HEK293 (cell line): ENCODE data around the gene SETD1B.

Experiments
- CTCF ChIA-PET: fragments of 350-600 bp; formaldehyde crosslinking; extraction: SDS; loops from one replicate; lab custom pipeline; 2021; ENCODE audit warnings: antibody characterized with exemption; lab: Yijun Ruan, JAX
- POLR2A ChIA-PET: fragments of 300-600 bp; formaldehyde crosslinking; extraction: SDS; loops from one replicate; lab custom pipeline; 2020; ENCODE audit warnings: antibody characterized with exemption, inconsistent platforms; lab: Yijun Ruan, JAX
- H3K27ac ChIP-seq: fragments of 200-500 bp; sonication (Bioruptor generic); 2 replicates; pipeline ENCODE4 v1.5.1; 2014; ENCODE audit warnings: low read depth, low read length, control low read depth, inconsistent platforms; ENCODE audit errors: extremely low read depth
- H3K36me3 ChIP-seq, 2 experiments: fragments of 200-500 bp in 1 of 2; sonication (Bioruptor generic) in 1 of 2; 1 replicate in 1 of 2; 2 replicates in 1 of 2; pipeline ENCODE4 v1.5.1; 2014 to 2017; ENCODE audit warnings: inconsistent platforms in 2 of 2, low read length in 2 of 2; ENCODE audit not compliant: control insufficient read depth in 2 of 2, insufficient read depth in 1 of 2
- H3K4me1 ChIP-seq: fragments of 200-500 bp; sonication (Bioruptor generic); 2 replicates; pipeline ENCODE4 v1.5.1; 2014; ENCODE audit warnings: mild to moderate bottlenecking, low read length, inconsistent platforms; ENCODE audit not compliant: control insufficient read depth, insufficient read depth
- H3K4me3 ChIP-seq: 2 replicates; pipeline ENCODE4 v1.5.1; 2011; ENCODE audit warnings: low read depth, mild to moderate bottlenecking, control low read depth, low read length, moderate library complexity
- H3K9me3 ChIP-seq: fragments of 200-500 bp; sonication (Bioruptor generic); 2 replicates; pipeline ENCODE4 v1.5.1; 2014; ENCODE audit warnings: low read depth, low read length, inconsistent platforms; ENCODE audit not compliant: control insufficient read depth, insufficient read depth
- OVOL3 ChIP-seq: fragments of 450-650 bp; formaldehyde crosslinking; IDR thresholded peaks from 2 replicates; pipeline ENCODE4 v1.5.1; 2016; ENCODE audit warnings: missing biosample characterization, missing genetic modification characterization
- REST ChIP-seq: fragments of 450-650 bp; formaldehyde crosslinking; IDR thresholded peaks from 2 replicates; pipeline ENCODE4 v1.5.1; 2016; ENCODE audit warnings: missing biosample characterization, missing genetic modification characterization
- TRIM28 ChIP-seq: IDR thresholded peaks from 2 replicates; pipeline ENCODE4 v1.6.1; 2011; ENCODE audit warnings: low read length, control low read depth, borderline replicate concordance
- ZFP41 ChIP-seq: fragments of 450-650 bp; formaldehyde crosslinking; IDR thresholded peaks from 2 replicates; pipeline ENCODE4 v1.5.1; 2016; ENCODE audit warnings: missing biosample characterization, missing genetic modification characterization, borderline replicate concordance
- ZNF223 ChIP-seq: fragments of 450-650 bp; formaldehyde crosslinking; IDR thresholded peaks from 2 replicates; pipeline ENCODE4 v1.5.1; 2016; ENCODE audit warnings: missing biosample characterization, missing genetic modification characterization
- ZNF416 ChIP-seq: fragments of 450-650 bp; formaldehyde crosslinking; IDR thresholded peaks from 2 replicates; pipeline ENCODE4 v1.5.1; 2016; ENCODE audit warnings: missing biosample characterization, missing genetic modification characterization
- ZNF549 ChIP-seq: fragments of 450-650 bp; IDR thresholded peaks from 2 replicates; pipeline ENCODE4 v1.5.1; 2018; ENCODE audit warnings: missing biosample characterization, missing genetic modification characterization, mild to moderate bottlenecking, inconsistent platforms, moderate library complexity
- ZNF558 ChIP-seq: fragments of 450-650 bp; formaldehyde crosslinking; IDR thresholded peaks from 2 replicates; pipeline ENCODE4 v1.5.1; 2016; ENCODE audit warnings: missing biosample characterization, missing genetic modification characterization
- ZNF621 ChIP-seq: fragments of 450-650 bp; formaldehyde crosslinking; IDR thresholded peaks from 2 replicates; pipeline ENCODE4 v1.5.1; 2017; ENCODE audit warnings: missing biosample characterization, missing genetic modification characterization
- ZNF624 ChIP-seq: fragments of 450-650 bp; formaldehyde crosslinking; IDR thresholded peaks from 2 replicates; pipeline ENCODE4 v1.5.1; 2017; ENCODE audit warnings: missing biosample characterization, missing genetic modification characterization
- ZNF629 ChIP-seq: fragments of 450-650 bp; formaldehyde crosslinking; IDR thresholded peaks from 2 replicates; pipeline ENCODE4 v1.5.1; 2017; ENCODE audit warnings: missing biosample characterization, missing genetic modification characterization
- ZNF677 ChIP-seq: fragments of 450-650 bp; IDR thresholded peaks from 2 replicates; pipeline ENCODE4 v1.5.0; 2018; ENCODE audit warnings: missing biosample characterization, mild to moderate bottlenecking, missing genetic modification characterization, moderate library complexity
- ZNF747 ChIP-seq: fragments of 450-650 bp; formaldehyde crosslinking; IDR thresholded peaks from 2 replicates; pipeline ENCODE4 v1.5.1; 2016; ENCODE audit warnings: missing biosample characterization, missing genetic modification characterization
- TF ChIP-seq, protein P1 (sequence below): fragments of 450-650 bp; formaldehyde crosslinking; IDR thresholded peaks from 2 replicates; pipeline ENCODE4 v1.5.1; 2016; ENCODE audit warnings: missing biosample characterization, missing genetic modification characterization
- TF ChIP-seq, protein P2 (sequence below): fragments of 450-650 bp; formaldehyde crosslinking; IDR thresholded peaks from 2 replicates; pipeline ENCODE4 v1.5.1; 2016; ENCODE audit warnings: missing biosample characterization, missing genetic modification characterization

Gene SETD1B

DNA sequence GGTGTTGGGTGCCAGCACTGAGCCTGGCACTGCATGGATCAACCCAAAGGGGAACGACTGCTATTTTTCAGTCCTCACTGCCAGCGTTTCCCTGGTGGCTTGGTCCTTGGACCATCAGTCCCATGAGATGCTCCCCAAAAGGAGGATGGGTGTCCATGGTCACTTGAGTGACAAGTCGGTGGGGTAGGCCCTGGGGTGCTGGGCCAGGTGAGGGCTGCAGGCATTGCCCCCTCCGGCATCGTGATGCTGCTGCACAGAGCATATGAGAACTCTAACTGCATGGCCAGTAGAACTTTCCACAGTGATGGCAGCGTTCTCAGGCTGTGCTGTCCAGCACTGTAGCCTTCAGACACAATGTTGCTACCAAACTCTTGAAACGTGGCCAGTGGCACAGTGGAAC, 16.2 kb downstream of the SETD1B start:
- Histone ChIP-seq H3K4me3 (no peak overlapping the region), H3K27ac (no peak overlapping the region), H3K9me3 (no peaks in the 10 kb centered on the region), H3K4me1 (no peaks in the 10 kb centered on the region), H3K36me3 (peaks cover 27 to 74% of the 10 kb centered on the region in 2 experiments)
- ChIA-PET CTCF (interaction anchor here (1.5 to 2.5 kb wide), 3 partner anchors 7 to 25 kb away, joined by 4 to 14 read pairs (median 7); partner anchors contain the start of gene RHOF), POLR2A (no interaction called here)
- TF ChIP-seq ZNF629 (tag by site-specific recombination) (no peak), REST (tag by site-specific recombination) (peak; percentile 74; the same call in 1 of the 2 replicates)

DNA sequence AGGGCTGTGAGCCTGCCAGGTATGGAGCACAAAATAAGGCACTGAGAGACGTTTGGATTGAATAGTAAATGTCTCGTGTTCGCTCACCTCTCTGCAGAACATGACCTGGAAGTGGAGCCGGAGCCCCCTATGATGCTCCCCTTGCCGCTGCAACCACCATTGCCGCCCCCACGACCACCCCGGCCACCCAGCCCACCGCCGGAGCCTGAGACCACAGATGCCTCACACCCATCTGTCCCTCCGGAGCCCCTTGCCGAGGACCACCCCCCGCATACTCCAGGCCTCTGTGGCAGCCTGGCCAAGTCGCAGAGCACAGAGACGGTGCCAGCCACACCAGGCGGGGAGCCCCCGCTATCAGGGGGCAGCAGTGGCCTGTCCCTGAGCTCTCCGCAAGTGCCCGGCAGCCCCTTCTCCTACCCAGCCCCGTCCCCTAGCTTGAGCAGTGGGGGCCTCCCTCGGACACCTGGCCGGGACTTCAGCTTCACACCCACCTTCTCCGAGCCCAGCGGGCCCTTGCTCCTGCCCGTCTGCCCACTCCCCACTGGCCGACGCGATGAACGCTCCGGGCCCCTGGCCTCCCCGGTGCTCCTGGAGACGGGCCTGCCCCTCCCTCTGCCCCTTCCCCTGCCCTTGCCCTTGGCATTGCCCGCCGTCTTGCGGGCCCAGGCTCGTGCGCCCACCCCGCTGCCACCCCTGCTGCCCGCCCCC, 18.7 kb downstream of the SETD1B start:
- CTCF ChIA-PET = interaction anchor here (1.3 to 3.9 kb wide), 3 partner anchors 16 to 27 kb away, joined by 4 to 16 read pairs (median 14); partner anchors contain the start of gene RHOF
- Histone ChIP-seq H3K27ac (no peak overlapping the region), H3K36me3 (peaks cover 28 to 68% of the 10 kb centered on the region in 2 experiments; a peak in 2 of 3 replicates), H3K4me1 (no peaks in the 10 kb centered on the region), H3K4me3 (no peak overlapping the region), H3K9me3 (no peaks in the 10 kb centered on the region)
- POLR2A ChIA-PET = no interaction called here
- TF ChIP-seq ZNF677 (no peak), ZFP41 (no peak), REST (tag by site-specific recombination) (no peak), ZNF549 (tag by site-specific recombination) (no peak), TRIM28 (no peak)

DNA sequence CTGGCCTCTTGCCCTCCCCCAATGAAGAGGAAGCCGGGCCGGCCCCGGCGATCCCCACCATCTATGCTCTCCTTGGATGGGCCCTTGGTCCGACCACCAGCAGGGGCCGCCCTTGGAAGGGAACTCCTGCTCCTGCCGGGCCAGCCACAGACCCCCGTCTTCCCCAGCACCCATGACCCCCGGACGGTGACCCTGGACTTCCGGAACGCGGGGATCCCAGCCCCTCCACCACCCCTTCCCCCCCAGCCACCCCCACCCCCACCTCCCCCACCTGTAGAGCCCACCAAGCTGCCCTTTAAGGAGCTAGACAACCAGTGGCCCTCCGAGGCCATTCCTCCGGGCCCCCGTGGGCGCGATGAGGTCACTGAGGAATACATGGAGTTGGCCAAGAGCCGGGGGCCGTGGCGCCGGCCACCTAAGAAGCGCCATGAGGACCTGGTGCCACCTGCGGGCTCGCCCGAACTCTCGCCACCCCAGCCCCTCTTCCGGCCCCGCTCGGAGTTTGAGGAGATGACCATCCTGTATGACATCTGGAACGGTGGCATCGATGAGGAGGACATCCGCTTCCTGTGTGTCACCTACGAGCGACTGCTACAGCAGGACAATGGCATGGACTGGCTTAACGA, 19.4 kb downstream of the SETD1B start:
- H3K36me3 ChIP-seq = peaks cover 23 to 68% of the 10 kb centered on the region in 2 experiments; a peak in 2 of 3 replicates
- H3K4me1 ChIP-seq = no peaks in the 10 kb centered on the region
- POLR2A ChIA-PET = interaction anchor here (1.0 kb wide), 1 partner anchor 11 kb away, joined by 3 read pairs; no protein-coding TSS in a partner anchor
- no peaks in the 10 kb centered on the region for H3K9me3 ChIP-seq
- CTCF ChIA-PET = interaction anchor here (3.9 kb wide), 1 partner anchor 28 kb away, joined by 16 read pairs; no protein-coding TSS in a partner anchor
- H3K4me3 ChIP-seq = no peak overlapping the region
- H3K27ac ChIP-seq = no peak overlapping the region
- TF ChIP-seq ZNF621 (tag by site-specific recombination) (no peak), ZNF558 (tag by site-specific recombination) (no peak), ZNF223 (tag by site-specific recombination) (no peak), OVOL3 (tag by site-specific recombination) (no peak), ZNF624 (tag by site-specific recombination) (no peak), ZNF416 (tag by site-specific recombination) (no peak), ZNF747 (tag by site-specific recombination) (no peak)
- TF ChIP-seq, protein P1, sequence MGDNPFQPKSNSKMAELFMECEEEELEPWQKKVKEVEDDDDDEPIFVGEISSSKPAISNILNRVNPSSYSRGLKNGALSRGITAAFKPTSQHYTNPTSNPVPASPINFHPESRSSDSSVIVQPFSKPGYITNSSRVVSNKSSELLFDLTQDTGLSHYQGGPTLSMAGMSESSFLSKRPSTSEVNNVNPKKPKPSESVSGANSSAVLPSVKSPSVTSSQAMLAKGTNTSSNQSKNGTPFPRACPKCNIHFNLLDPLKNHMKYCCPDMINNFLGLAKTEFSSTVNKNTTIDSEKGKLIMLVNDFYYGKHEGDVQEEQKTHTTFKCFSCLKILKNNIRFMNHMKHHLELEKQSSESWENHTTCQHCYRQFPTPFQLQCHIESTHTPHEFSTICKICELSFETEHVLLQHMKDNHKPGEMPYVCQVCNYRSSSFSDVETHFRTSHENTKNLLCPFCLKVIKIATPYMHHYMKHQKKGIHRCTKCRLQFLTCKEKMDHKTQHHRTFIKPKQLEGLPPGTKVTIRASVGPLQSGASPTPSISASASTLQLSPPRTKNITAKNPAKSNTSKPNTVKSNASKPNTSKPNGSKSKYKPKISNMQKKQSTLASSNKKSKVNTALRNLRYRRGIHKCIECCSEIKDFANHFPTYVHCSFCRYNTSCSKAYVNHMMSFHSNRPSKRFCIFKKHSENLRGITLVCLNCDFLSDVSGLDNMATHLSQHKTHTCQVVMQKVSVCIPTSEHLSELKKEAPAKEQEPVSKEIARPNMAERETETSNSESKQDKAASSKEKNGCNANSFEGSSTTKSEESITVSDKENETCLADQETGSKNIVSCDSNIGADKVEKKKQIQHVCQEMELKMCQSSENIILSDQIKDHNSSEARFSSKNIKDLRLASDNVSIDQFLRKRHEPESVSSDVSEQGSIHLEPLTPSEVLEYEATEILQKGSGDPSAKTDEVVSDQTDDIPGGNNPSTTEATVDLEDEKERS (tag by site-specific recombination) = no peak
- TF ChIP-seq, protein P2, sequence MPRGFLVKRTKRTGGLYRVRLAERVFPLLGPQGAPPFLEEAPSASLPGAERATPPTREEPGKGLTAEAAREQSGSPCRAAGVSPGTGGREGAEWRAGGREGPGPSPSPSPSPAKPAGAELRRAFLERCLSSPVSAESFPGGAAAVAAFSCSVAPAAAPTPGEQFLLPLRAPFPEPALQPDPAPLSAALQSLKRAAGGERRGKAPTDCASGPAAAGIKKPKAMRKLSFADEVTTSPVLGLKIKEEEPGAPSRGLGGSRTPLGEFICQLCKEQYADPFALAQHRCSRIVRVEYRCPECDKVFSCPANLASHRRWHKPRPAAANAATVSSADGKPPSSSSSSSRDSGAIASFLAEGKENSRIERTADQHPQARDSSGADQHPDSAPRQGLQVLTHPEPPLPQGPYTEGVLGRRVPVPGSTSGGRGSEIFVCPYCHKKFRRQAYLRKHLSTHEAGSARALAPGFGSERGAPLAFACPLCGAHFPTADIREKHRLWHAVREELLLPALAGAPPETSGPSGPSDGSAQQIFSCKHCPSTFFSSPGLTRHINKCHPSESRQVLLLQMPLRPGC (tag by site-specific recombination) = no peak
